ENCODE results near the gene APBA1.

Gene APBA1

DNA sequence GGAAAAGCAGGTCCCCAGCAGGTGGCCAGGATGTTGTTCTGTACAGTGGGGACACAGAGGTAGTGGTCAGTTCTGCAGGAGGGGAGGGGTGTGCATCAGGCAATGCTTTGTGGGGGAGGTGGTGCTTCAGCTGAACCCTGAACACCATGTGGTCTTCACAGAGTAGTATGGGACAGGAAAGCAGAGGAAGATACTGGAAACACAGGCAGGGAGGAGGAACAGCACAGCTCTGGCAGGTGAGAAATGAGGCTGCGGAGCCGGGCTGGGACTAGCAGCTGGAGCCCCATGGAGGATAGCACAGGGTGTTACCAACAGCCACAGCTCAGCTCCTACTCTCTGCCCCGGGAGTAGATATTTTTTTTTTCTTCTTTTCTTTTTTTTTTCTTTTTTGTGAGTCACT is 185.7 kb downstream of the APBA1 start:
- TF ChIP-seq TAF1 (IDR thresholded peaks at IDR 0.05; ENCODE audit: borderline replicate concordance, insufficient read depth, low read length) (no peak), SIN3A (IDR thresholded peaks at IDR 0.05; ENCODE audit: borderline replicate concordance, insufficient read depth, low read length) (no peak), POLR2AphosphoS5 (IDR thresholded peaks at IDR 0.05; ENCODE audit: low read depth, low read length) (no peak), FOXP2 (optimal IDR thresholded peaks at IDR 0.05; ENCODE audit: borderline replicate concordance, extremely low read depth, extremely low read length, insufficient read depth) (no peak)
- TF ChIP-seq, protein P1, sequence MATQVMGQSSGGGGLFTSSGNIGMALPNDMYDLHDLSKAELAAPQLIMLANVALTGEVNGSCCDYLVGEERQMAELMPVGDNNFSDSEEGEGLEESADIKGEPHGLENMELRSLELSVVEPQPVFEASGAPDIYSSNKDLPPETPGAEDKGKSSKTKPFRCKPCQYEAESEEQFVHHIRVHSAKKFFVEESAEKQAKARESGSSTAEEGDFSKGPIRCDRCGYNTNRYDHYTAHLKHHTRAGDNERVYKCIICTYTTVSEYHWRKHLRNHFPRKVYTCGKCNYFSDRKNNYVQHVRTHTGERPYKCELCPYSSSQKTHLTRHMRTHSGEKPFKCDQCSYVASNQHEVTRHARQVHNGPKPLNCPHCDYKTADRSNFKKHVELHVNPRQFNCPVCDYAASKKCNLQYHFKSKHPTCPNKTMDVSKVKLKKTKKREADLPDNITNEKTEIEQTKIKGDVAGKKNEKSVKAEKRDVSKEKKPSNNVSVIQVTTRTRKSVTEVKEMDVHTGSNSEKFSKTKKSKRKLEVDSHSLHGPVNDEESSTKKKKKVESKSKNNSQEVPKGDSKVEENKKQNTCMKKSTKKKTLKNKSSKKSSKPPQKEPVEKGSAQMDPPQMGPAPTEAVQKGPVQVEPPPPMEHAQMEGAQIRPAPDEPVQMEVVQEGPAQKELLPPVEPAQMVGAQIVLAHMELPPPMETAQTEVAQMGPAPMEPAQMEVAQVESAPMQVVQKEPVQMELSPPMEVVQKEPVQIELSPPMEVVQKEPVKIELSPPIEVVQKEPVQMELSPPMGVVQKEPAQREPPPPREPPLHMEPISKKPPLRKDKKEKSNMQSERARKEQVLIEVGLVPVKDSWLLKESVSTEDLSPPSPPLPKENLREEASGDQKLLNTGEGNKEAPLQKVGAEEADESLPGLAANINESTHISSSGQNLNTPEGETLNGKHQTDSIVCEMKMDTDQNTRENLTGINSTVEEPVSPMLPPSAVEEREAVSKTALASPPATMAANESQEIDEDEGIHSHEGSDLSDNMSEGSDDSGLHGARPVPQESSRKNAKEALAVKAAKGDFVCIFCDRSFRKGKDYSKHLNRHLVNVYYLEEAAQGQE (IDR thresholded peaks at IDR 0.05; ENCODE audit: insufficient read depth in 1 of 2, low read depth in 2 of 2, low read length in 2 of 2), result no peak

DNA sequence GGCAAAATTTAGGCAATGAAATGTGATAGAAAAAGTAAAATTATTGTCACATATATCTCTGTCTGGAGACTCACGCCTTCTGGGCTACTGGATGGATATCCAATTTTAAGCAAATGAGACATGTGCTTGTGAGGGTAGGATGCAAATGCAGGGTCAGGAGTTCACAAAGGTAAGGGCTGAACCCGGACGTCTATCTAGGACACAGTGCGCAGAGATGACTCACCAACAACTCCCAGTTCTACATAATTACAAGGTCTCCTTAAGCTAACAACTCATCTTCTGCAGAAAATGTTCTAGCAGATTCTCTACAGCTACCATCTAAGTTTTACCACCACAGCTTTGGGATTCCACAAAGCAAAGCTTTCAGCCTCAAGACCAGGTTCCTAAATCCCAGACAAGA is 186.7 kb downstream of the APBA1 start:
- TF ChIP-seq TAF1 (IDR thresholded peaks at IDR 0.05; ENCODE audit: borderline replicate concordance, insufficient read depth, low read length), result no peak
- no peak for TF ChIP-seq POLR2AphosphoS5 (IDR thresholded peaks at IDR 0.05; ENCODE audit: low read depth, low read length)
- TF ChIP-seq SIN3A (IDR thresholded peaks at IDR 0.05; ENCODE audit: borderline replicate concordance, insufficient read depth, low read length), result no peak
- TF ChIP-seq, protein P1 (IDR thresholded peaks at IDR 0.05; ENCODE audit: insufficient read depth in 1 of 2, low read depth in 2 of 2, low read length in 2 of 2), result no peak
- no peak for TF ChIP-seq FOXP2 (optimal IDR thresholded peaks at IDR 0.05; ENCODE audit: borderline replicate concordance, extremely low read depth, extremely low read length, insufficient read depth)

DNA sequence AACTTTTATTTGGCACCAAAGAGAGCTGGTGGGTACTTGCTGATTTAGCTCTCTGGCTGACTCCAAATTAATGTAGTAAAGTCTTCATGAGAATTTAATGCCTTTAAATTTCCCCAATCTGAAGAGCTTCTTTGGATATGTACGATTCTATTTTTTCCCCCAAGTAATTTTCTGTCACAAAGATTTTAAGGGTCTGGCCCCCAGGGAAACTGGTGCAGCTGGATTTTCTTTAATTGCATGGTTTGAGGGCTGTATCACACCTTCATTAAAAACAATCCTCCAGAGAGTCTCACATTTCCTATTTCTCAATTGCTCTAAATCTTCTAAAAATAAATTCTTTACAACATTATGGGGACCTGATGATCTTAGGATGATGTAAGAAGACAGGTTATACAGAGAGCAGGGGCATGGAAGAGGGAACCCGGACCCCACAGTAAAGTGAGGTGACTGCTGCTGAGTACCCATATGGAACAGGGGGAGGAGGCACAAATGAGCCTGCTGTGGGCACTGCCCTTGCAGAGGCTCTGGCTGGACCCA is 188.2 kb downstream of the APBA1 start:
- TF ChIP-seq FOXP2 (optimal IDR thresholded peaks at IDR 0.05; ENCODE audit: borderline replicate concordance, extremely low read depth, extremely low read length, insufficient read depth) (no peak), SIN3A (IDR thresholded peaks at IDR 0.05; ENCODE audit: borderline replicate concordance, insufficient read depth, low read length) (no peak), POLR2AphosphoS5 (IDR thresholded peaks at IDR 0.05; ENCODE audit: low read depth, low read length) (no peak), TAF1 (IDR thresholded peaks at IDR 0.05; ENCODE audit: borderline replicate concordance, insufficient read depth, low read length) (no peak)
- TF ChIP-seq, protein P1 (IDR thresholded peaks at IDR 0.05; ENCODE audit: insufficient read depth in 1 of 2, low read depth in 2 of 2, low read length in 2 of 2), result no peak

DNA sequence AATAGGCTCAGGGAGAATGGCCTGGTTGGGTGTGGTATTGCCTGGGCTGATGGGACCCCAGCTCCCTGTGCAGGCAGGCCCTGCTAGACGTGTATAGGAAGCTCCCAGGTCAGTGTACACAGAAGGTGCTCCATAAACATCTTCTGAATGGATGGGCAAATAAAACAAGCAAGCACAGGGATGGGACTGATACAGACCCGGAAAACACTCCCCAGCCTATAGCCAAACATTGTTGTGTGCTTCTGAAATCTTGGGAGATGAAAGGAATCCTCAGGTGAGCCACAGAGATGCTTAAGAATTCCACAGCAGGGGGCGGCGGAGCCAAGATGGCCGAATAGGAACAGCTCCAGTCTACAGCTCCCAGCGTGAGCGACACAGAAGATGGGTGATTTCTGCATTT is 195.4 kb downstream of the APBA1 start:
- no peak for TF ChIP-seq SIN3A (IDR thresholded peaks at IDR 0.05; ENCODE audit: borderline replicate concordance, insufficient read depth, low read length)
- TF ChIP-seq POLR2AphosphoS5 (IDR thresholded peaks at IDR 0.05; ENCODE audit: low read depth, low read length), result no peak
- TF ChIP-seq TAF1 (IDR thresholded peaks at IDR 0.05; ENCODE audit: borderline replicate concordance, insufficient read depth, low read length), result no peak
- no peak for TF ChIP-seq FOXP2 (optimal IDR thresholded peaks at IDR 0.05; ENCODE audit: borderline replicate concordance, extremely low read depth, extremely low read length, insufficient read depth)
- TF ChIP-seq, protein P1 (IDR thresholded peaks at IDR 0.05; ENCODE audit: insufficient read depth in 1 of 2, low read depth in 2 of 2, low read length in 2 of 2), result no peak

DNA sequence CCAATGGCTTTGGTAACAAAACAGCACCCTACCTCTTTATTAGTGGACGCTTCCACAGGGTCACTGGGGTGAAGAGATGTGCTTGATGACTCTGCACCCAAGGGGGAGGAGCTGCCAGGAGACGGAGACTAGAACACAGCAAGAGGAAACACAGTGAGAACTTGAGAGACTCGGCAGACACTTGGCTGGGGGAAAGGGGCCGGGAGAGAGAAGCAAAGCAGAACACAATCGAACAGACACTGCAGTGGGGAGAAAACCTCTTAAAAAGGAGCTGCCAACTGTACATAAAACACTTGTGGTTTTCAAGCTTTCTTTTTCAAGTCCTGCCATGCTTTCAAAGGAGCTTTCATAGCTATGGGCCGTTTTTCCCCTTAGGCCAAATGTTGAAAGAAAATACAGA is 196.2 kb downstream of the APBA1 start:
- TF ChIP-seq POLR2AphosphoS5 (IDR thresholded peaks at IDR 0.05; ENCODE audit: low read depth, low read length), result no peak
- no peak for TF ChIP-seq FOXP2 (optimal IDR thresholded peaks at IDR 0.05; ENCODE audit: borderline replicate concordance, extremely low read depth, extremely low read length, insufficient read depth)
- TF ChIP-seq, protein P1 (IDR thresholded peaks at IDR 0.05; ENCODE audit: insufficient read depth in 1 of 2, low read depth in 2 of 2, low read length in 2 of 2), result no peak
- no peak for TF ChIP-seq SIN3A (IDR thresholded peaks at IDR 0.05; ENCODE audit: borderline replicate concordance, insufficient read depth, low read length)
- no peak for TF ChIP-seq TAF1 (IDR thresholded peaks at IDR 0.05; ENCODE audit: borderline replicate concordance, insufficient read depth, low read length)

Data from PFSK-1 (cell line).